CD8-positive, alpha-beta memory T cell (primary cell): Measurements from ENCODE around the gene TUNAR. TPM values are rescaled to one million over a fixed set of nuclear protein-coding genes. Genes with fewer than 3 reads are reported as not detected.

Experiments
- CTCF ChIA-PET: fragments of 350-600 bp; sonication (Branson Sonifier 250); formaldehyde crosslinking; loops from one replicate; lab custom pipeline; 2021; ENCODE audit warnings: antibody characterized with exemption; lab: Charles Lee
- POLR2A ChIA-PET: fragments of 350-600 bp; sonication (Branson Sonifier 250); formaldehyde crosslinking; loops from one replicate; lab custom pipeline; 2021; ENCODE audit warnings: antibody characterized with exemption; lab: Charles Lee
- DNase-seq, 5 donors: peaks; one replicate each; pipeline versions ENCODE4 v3.0.0 to v3.0.0-alpha.2; 2020 to 2022; ENCODE audit warnings: mixed read lengths in 1 of 5
- H3K27ac ChIP-seq: one replicate; pipeline ENCODE4 v1.7.0; 2013; ENCODE audit warnings: low read depth, mild to moderate bottlenecking, low read length, moderate library complexity
- H3K27me3 ChIP-seq: 2 replicates; pipeline ENCODE4 v1.7.0; 2013; ENCODE audit warnings: low read length, mild to moderate bottlenecking; ENCODE audit not compliant: insufficient read depth, poor library complexity, severe bottlenecking
- H3K36me3 ChIP-seq: 2 replicates; pipeline ENCODE4 v1.7.0; 2013; ENCODE audit warnings: mild to moderate bottlenecking, low read length, moderate library complexity; ENCODE audit not compliant: insufficient read depth
- H3K4me1 ChIP-seq: 2 replicates; pipeline ENCODE4 v1.7.0; 2013; ENCODE audit warnings: mild to moderate bottlenecking, low read length, moderate library complexity; ENCODE audit not compliant: insufficient read depth
- H3K4me3 ChIP-seq: 2 replicates; pipeline ENCODE4 v1.7.0; 2013; ENCODE audit warnings: mild to moderate bottlenecking, low read length
- H3K9me3 ChIP-seq: 2 replicates; pipeline ENCODE4 v1.7.0; 2013; ENCODE audit warnings: mild to moderate bottlenecking, low read length
- H3K27ac Mint-ChIP-seq, 8 donors: one replicate each; pipeline ENCODE4 v1.8.0; 2020 to 2021; ENCODE audit warnings: mixed read lengths in 8 of 8, mild to moderate bottlenecking in 6 of 8, inconsistent platforms in 3 of 8, moderate library complexity in 3 of 8
- H3K27me3 Mint-ChIP-seq, 2 donors: one replicate each; pipeline ENCODE4 v1.8.0; 2020 to 2021; ENCODE audit warnings: mixed read lengths in 2 of 2, mild to moderate bottlenecking in 1 of 2, moderate library complexity in 1 of 2
- H3K36me3 Mint-ChIP-seq, 3 donors: one replicate each; pipeline ENCODE4 v1.8.0; 2020 to 2021; ENCODE audit warnings: mixed read lengths in 3 of 3, inconsistent platforms in 1 of 3, mild to moderate bottlenecking in 1 of 3
- H3K4me1 Mint-ChIP-seq, 3 donors: one replicate each; pipeline ENCODE4 v1.8.0; 2020 to 2021; ENCODE audit warnings: mixed read lengths in 3 of 3, inconsistent platforms in 1 of 3, mild to moderate bottlenecking in 1 of 3
- H3K4me3 Mint-ChIP-seq, 7 donors: one replicate each; pipeline ENCODE4 v1.8.0; 2020 to 2021; ENCODE audit warnings: mixed read lengths in 7 of 7, mild to moderate bottlenecking in 6 of 7, moderate library complexity in 4 of 7, inconsistent platforms in 2 of 7
- H3K9me3 Mint-ChIP-seq, 5 donors: one replicate each; pipeline ENCODE4 v1.8.0; 2020 to 2022; ENCODE audit warnings: mixed read lengths in 5 of 5, mild to moderate bottlenecking in 3 of 5, moderate library complexity in 2 of 5, inconsistent platforms in 1 of 5
- polyA plus RNA-seq: library from polyadenylated mRNA; unstranded; fragments of 300-500 nt; fragmentation: Illumina TruSeq; gene quantifications from one replicate; pipeline ENCODE4 v1.2.3, GENCODE V29; 2021
- total RNA-seq, 2 experiments: library from RNA; stranded (reverse); gene quantifications; one replicate each; pipeline ENCODE4 v1.2.3, GENCODE V29; 2021

The TUNAR gene
- total and polyA plus RNA-seq, 3 experiments from 2014 or later: not detected

GRCh38 chr14:95944462-95944861 is 67.8 kb downstream of the TUNAR start:
- Histone ChIP-seq H3K27ac (no peak overlapping the region), H3K27me3 (no peaks in the 10 kb centered on the region), H3K4me1 (no peaks in the 10 kb centered on the region), H3K9me3 (no peaks in the 10 kb centered on the region), H3K4me3 (no peak overlapping the region), H3K36me3 (no peaks in the 10 kb centered on the region)
- DNase-seq: no peak
- Mint-ChIP-seq H3K4me3 (no peak overlapping the region), H3K4me1 (no peaks in the 10 kb centered on the region), H3K27ac (no peak overlapping the region), H3K36me3 (no peaks in the 10 kb centered on the region), H3K27me3 (peaks cover 1 to 22% of the 10 kb centered on the region in 2 donors), H3K9me3 (peaks cover 5 to 13% (median 9%) of the 10 kb centered on the region in 5 donors)
- ChIA-PET POLR2A (no interaction called here), CTCF (no interaction called here)

DNA sequence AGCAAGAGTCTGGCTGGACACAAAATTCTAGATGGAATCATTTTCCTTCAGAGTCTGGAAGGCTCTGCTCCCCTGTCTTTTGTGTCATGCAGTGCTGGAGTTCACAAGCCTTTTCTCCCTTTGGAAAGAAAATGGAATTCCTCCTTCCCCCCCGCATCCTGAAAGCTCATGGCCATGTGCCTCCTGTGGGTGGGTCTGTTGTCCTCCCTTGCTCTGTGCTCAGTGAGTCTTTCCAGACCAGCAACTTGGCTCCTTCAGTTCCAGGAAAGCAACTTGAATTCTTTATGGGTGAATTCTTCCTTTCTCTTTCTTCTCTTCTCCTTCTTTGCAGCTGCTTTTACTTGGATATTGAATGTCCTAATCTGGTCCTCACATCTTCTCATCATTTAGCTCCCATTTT is 70.2 kb downstream of the TUNAR start:
- CTCF ChIA-PET: no interaction called here
- no peak overlapping the region for H3K27ac ChIP-seq
- no peak for DNase-seq
- H3K36me3 Mint-ChIP-seq: peaks cover 0 to 1% (median 0%) of the 10 kb centered on the region in 3 donors
- POLR2A ChIA-PET: no interaction called here
- H3K9me3 Mint-ChIP-seq: peaks cover 0 to 8% (median 2%) of the 10 kb centered on the region in 5 donors
- no peaks in the 10 kb centered on the region for H3K36me3 ChIP-seq
- no peaks in the 10 kb centered on the region for H3K9me3 ChIP-seq
- no peaks in the 10 kb centered on the region for H3K4me1 ChIP-seq
- H3K4me1 Mint-ChIP-seq: no peaks in the 10 kb centered on the region
- no peak overlapping the region for H3K27ac Mint-ChIP-seq
- no peak overlapping the region for H3K4me3 ChIP-seq
- H3K27me3 Mint-ChIP-seq: peaks cover 5 to 24% of the 10 kb centered on the region in 2 donors
- no peak overlapping the region for H3K4me3 Mint-ChIP-seq
- H3K27me3 ChIP-seq: no peaks in the 10 kb centered on the region

GRCh38 chr14:95948558-95948981 is 71.9 kb downstream of the TUNAR start:
- H3K9me3 ChIP-seq: no peaks in the 10 kb centered on the region
- no peak overlapping the region for H3K4me3 Mint-ChIP-seq
- H3K4me1 Mint-ChIP-seq: no peaks in the 10 kb centered on the region
- DNase-seq: no peak
- peaks cover 5 to 31% of the 10 kb centered on the region in 2 donors for H3K27me3 Mint-ChIP-seq
- ChIA-PET POLR2A (no interaction called here), CTCF (no interaction called here)
- H3K4me3 ChIP-seq: no peak overlapping the region
- no peaks in the 10 kb centered on the region for H3K4me1 ChIP-seq
- no peaks in the 10 kb centered on the region for H3K27me3 ChIP-seq
- peaks cover 0 to 1% (median 0%) of the 10 kb centered on the region in 3 donors for H3K36me3 Mint-ChIP-seq
- no peaks in the 10 kb centered on the region for H3K36me3 ChIP-seq
- peaks cover 0 to 2% (median 0%) of the 10 kb centered on the region in 5 donors for H3K9me3 Mint-ChIP-seq
- H3K27ac ChIP-seq: no peak overlapping the region
- H3K27ac Mint-ChIP-seq: no peak overlapping the region

DNA sequence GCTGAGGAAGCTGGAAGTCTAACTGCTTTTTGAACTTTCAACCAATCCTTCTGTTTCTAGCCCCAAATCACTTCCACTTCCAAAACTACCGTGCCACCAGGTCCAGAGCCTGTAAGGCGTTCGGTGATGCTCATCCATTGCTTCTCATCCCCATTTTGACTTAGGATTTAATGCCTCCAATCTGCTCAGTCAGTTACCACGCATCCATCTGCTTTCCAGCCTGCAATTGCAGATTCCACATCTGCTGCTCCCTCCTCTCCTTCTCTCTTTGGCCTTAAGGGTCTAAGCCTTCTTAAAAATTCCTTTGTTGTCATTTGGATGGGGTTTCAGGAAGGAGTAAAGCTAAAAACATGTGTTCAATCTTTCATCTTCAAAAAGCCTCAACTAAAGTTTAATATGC is 74.7 kb downstream of the TUNAR start:
- no peak overlapping the region for H3K4me3 ChIP-seq
- Mint-ChIP-seq H3K4me3 (no peak overlapping the region), H3K27ac (peak overlapping the region in 1 of 8 donors; percentile 34), H3K36me3 (peaks cover 0 to 1% (median 0%) of the 10 kb centered on the region in 3 donors), H3K27me3 (peaks cover 6 to 31% of the 10 kb centered on the region in 2 donors), H3K9me3 (no peaks in the 10 kb centered on the region), H3K4me1 (no peaks in the 10 kb centered on the region)
- no peaks in the 10 kb centered on the region for H3K4me1 ChIP-seq
- ChIA-PET CTCF (no interaction called here), POLR2A (no interaction called here)
- H3K27ac ChIP-seq: no peak overlapping the region
- H3K27me3 ChIP-seq: no peaks in the 10 kb centered on the region
- H3K9me3 ChIP-seq: no peaks in the 10 kb centered on the region
- H3K36me3 ChIP-seq: no peaks in the 10 kb centered on the region
- DNase-seq: no peak

- no peaks in the 10 kb centered on the region for H3K9me3 ChIP-seq
- H3K4me3 Mint-ChIP-seq: no peak overlapping the region
- no peaks in the 10 kb centered on the region for H3K27me3 ChIP-seq
- no peak overlapping the region for H3K4me3 ChIP-seq
- no peak overlapping the region for H3K27ac Mint-ChIP-seq
- no peak overlapping the region for H3K27ac ChIP-seq
- no peaks in the 10 kb centered on the region for H3K4me1 ChIP-seq
- CTCF ChIA-PET: no interaction called here
- peaks cover 6 to 34% of the 10 kb centered on the region in 2 donors for H3K27me3 Mint-ChIP-seq
- peaks cover 0 to 1% (median 0%) of the 10 kb centered on the region in 3 donors for H3K36me3 Mint-ChIP-seq
- H3K9me3 Mint-ChIP-seq: no peaks in the 10 kb centered on the region
- H3K4me1 Mint-ChIP-seq: no peaks in the 10 kb centered on the region
- no peaks in the 10 kb centered on the region for H3K36me3 ChIP-seq
- no peak for DNase-seq
- POLR2A ChIA-PET: no interaction called here
These were observed 76.6 kb downstream of the TUNAR start for GRCh38 chr14:95953111-95953724.

DNA sequence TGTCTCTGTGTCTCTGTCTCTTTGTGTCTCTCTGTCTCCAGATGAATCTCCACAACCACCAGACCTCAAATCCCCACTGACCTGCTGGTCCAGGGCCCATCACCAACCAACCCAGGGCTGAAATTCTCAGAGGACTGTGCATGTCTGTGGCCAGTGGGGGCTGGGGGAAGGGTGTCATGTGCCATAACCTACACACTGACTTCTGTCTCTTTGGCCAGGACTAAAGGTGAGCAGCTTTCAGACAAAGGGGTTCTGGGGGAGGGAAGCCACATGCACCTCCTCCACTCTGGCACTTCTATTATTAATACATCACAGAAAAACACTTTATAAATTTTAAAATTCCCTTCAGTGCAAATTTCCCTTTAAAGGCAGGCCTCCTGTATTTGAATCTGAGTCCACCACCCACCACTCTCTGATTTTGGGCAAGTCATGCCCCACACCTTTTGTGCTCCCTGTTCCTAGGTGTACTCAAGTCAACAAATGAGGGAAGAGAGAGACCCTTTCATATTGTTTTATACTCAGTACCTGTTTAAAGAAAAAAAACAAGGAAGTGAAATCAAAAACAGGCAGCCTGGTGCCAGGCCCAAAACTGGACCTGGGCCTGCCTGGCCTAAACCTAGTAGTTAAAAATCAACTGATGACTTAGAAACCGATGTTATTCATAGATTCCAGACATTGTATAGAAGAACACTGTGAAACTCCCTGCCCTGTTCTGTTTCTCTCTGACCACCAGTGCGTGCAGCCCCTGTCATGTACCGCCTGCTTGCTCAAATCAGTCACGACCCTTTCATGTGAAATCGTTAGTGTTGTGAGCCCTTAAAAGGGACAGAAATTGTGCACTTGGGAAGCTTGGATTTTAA is 80.2 kb downstream of the TUNAR start:
- ChIA-PET POLR2A (no interaction called here), CTCF (no interaction called here)
- peaks cover 2 to 37% of the 10 kb centered on the region in 2 donors for H3K27me3 Mint-ChIP-seq

DNA sequence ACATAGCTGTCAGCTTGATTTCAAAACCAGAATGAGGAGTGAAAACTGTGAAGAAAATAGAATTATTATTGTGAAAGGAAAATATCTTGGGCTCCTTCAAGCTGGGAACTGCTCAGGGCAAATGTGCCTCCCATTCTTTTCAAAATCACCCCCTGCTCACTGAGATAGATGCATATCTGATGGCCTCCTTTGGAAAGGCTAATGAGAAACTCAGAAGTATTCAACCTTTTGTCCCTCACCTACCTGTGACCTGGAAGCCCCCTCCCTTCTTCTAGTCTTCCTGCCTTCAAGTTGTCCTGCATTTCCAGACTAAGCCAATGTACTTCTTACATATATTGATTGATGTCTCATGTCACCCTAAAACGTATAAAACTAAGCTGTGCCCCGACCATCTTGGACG is 81.5 kb downstream of the TUNAR start:
- POLR2A ChIA-PET: no interaction called here
- Histone ChIP-seq H3K27ac (no peak overlapping the region), H3K4me3 (no peak overlapping the region), H3K36me3 (no peaks in the 10 kb centered on the region), H3K4me1 (no peaks in the 10 kb centered on the region), H3K9me3 (no peaks in the 10 kb centered on the region), H3K27me3 (no peaks in the 10 kb centered on the region)
- Mint-ChIP-seq H3K36me3 (no peaks in the 10 kb centered on the region), H3K4me3 (no peak overlapping the region), H3K9me3 (peaks cover 0 to 3% (median 0%) of the 10 kb centered on the region in 5 donors), H3K4me1 (no peaks in the 10 kb centered on the region), H3K27ac (no peak overlapping the region), H3K27me3 (peaks cover 2 to 29% of the 10 kb centered on the region in 2 donors)
- DNase-seq: no peak
- CTCF ChIA-PET: no interaction called here

More for the DNA sequence above, 80.2 kb downstream of the TUNAR start:
- H3K36me3 Mint-ChIP-seq: no peaks in the 10 kb centered on the region
- H3K4me3 Mint-ChIP-seq: no peak overlapping the region
- Histone ChIP-seq H3K4me1 (no peaks in the 10 kb centered on the region), H3K9me3 (no peaks in the 10 kb centered on the region), H3K4me3 (no peak overlapping the region), H3K27me3 (no peaks in the 10 kb centered on the region), H3K27ac (no peak overlapping the region), H3K36me3 (no peaks in the 10 kb centered on the region)
- H3K4me1 Mint-ChIP-seq: no peaks in the 10 kb centered on the region
- DNase-seq: no peak
- peaks cover 0 to 3% (median 0%) of the 10 kb centered on the region in 5 donors for H3K9me3 Mint-ChIP-seq
- H3K27ac Mint-ChIP-seq: no peak overlapping the region

- CTCF ChIA-PET: no interaction called here
- POLR2A ChIA-PET: no interaction called here
- H3K36me3 Mint-ChIP-seq: no peaks in the 10 kb centered on the region
- Histone ChIP-seq H3K9me3 (no peaks in the 10 kb centered on the region), H3K4me3 (no peak overlapping the region), H3K36me3 (no peaks in the 10 kb centered on the region), H3K4me1 (no peaks in the 10 kb centered on the region), H3K27ac (no peak overlapping the region), H3K27me3 (no peaks in the 10 kb centered on the region)
- no peak overlapping the region for H3K27ac Mint-ChIP-seq
- no peaks in the 10 kb centered on the region for H3K4me1 Mint-ChIP-seq
- H3K9me3 Mint-ChIP-seq: peaks cover 0 to 3% (median 0%) of the 10 kb centered on the region in 5 donors
- peaks cover 0 to 25% of the 10 kb centered on the region in 2 donors for H3K27me3 Mint-ChIP-seq
- no peak for DNase-seq
- H3K4me3 Mint-ChIP-seq: no peak overlapping the region
These were observed 82.7 kb downstream of the TUNAR start for GRCh38 chr14:95959317-95959716.
